ENCODE measurements around the gene E4F1.

The E4F1 gene, protein sequence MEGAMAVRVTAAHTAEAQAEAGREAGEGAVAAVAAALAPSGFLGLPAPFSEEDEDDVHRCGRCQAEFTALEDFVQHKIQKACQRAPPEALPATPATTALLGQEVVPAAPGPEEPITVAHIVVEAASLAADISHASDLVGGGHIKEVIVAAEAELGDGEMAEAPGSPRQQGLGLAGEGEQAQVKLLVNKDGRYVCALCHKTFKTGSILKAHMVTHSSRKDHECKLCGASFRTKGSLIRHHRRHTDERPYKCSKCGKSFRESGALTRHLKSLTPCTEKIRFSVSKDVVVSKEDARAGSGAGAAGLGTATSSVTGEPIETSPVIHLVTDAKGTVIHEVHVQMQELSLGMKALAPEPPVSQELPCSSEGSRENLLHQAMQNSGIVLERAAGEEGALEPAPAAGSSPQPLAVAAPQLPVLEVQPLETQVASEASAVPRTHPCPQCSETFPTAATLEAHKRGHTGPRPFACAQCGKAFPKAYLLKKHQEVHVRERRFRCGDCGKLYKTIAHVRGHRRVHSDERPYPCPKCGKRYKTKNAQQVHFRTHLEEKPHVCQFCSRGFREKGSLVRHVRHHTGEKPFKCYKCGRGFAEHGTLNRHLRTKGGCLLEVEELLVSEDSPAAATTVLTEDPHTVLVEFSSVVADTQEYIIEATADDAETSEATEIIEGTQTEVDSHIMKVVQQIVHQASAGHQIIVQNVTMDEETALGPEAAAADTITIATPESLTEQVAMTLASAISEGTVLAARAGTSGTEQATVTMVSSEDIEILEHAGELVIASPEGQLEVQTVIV

DNA sequence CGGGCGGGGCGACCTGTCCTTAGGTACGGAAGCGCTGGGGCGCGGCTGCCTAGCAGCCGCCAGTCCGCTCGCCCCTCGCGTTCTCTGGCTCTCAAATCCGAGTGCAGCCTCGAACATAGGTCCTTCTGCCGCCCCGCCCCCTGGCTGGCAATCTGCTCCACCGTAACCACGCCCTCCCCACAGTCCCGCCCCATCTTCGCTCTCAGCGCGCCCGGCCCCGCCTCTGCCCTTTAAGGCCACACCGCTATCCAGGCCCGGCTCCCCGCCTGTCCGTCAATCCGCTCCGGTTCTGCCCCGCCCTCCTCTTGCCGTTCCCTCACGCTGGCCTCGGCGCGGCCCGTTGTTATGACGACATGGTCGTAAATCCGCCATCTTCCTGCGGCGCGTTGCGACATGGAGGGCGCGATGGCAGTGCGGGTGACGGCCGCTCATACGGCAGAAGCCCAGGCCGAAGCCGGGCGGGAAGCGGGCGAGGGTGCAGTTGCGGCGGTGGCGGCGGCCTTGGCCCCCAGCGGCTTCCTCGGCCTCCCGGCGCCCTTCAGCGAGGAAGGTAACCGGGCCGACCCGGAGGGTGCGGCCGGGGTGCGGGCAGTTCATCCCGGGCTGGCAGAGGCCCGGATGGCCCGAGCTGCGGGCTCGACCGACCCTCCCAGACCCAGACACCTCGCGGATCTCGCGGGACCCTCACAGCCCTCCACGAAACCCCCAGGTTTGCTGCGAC lies at the start of gene E4F1:
E4F1 (plus strand) TSS at position 371 of the 721 bp plus-strand sequence; CDS start at position 394, 23 bp downstream.
- peak; percentile 97 for DNase-seq (ENCODE audit: low spot score)

- DNase-seq (ENCODE audit: low spot score): no peak
These were observed 49.5 kb upstream of the E4F1 start for GRCh38 chr16:2173916-2174315.

DNA sequence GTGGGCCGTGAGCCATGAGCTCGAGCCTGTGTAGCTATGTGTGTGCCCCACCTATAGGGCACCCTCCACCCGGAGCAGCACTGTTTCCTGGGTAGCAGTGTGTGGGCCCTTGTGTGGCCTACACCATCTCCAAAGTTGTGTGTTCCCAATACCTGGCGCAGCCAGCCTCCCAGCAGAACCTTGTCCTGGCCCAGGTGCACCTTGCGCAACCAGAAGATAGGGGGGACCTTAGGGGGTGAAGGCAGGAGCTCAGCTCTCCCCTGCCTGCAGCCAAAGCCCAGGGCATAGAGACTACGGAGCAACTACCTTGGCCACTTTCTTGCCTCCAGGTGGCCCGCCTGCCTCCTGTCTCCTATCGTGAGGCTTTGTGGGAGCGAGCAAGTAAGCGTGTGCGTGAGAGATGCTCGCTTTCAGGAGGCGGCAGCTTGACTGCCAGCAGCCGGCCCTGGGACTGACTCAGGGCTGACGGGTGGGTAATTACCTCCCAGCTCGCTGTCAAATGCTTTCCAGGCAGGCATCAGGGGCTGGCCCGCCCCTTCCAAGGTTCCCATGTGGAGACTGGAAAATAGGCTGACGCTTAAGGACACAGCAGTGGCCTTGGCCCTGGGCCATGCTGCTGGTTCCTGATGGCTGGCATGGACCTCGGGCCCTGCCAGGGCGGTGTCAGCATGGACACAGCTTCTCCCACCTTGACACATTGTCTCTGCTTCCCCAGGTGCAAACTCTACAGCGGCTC lies 48.8 kb upstream of the E4F1 start:
- no peak for DNase-seq (ENCODE audit: low spot score)

GRCh38 chr16:2175454-2175853 lies 47.9 kb upstream of the E4F1 start:
- DNase-seq (ENCODE audit: low spot score): no peak

- no peak for DNase-seq (ENCODE audit: low spot score)
These were observed 47.3 kb upstream of the E4F1 start for GRCh38 chr16:2176047-2176446.

DNA sequence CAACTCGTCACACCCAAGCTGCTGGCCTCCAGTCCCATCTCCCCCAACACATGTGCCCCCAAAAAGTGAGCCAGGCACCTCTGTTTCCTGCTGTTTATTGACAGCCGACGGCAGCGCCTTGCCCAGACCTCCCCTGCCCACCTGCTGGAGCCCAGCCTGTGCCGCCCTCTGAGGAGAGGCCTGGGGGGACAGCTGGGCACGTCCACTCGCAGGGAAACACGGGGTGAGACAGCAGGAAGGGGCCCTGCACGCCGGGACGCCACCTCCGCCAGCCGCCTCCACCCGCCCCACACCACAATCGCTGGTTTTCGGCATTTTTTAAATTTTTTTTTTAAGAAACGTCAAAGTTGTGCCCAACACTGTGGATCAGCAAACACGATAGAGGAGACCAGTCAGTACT lies 46.3 kb upstream of the E4F1 start:
- DNase-seq (ENCODE audit: low spot score): no peak

DNA sequence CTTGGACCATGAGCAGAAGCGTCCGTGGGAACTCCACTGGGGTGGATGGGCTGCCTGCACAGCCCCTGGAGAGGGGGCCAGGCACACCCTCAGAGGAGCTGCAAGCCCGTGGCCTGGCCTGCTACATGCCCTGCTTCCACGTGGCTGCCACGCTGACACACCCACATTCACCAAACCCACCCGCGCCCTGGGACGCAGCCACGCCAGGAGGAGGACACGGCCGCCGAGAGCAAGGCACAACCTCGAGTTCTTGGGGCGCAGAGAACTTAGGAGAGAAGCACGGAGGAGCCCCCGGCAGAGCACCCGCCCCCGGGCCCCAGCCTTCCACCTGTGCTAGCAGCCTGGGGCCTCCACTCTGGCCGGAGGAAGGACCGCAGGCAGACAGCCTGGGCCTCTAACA lies 45.8 kb upstream of the E4F1 start:
- no peak for DNase-seq (ENCODE audit: low spot score)

GRCh38 chr16:2178321-2179106 lies 44.9 kb upstream of the E4F1 start:
- DNase-seq (ENCODE audit: low spot score): no peak

DNA sequence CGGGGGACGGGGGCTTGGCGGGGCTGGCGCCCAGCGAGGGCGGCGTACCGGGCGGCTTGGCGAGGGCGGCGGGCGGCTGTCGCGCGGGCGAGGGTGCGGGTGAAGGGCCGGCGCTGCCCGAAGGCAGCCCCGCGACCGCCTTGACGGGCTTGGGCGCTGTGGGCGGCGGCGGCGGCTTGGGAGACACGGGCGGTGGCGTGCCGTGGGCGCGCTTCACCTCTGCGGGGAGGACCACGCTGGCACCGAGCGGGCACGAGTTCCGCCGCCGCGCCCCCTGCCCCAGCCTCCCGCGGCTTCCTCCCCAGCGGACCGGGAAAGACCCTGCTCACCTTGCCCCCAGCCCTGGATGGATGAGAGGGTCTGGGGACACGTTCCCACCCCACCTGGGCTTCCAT lies 44.3 kb upstream of the E4F1 start:
- DNase-seq (ENCODE audit: low spot score): no peak

- no peak for DNase-seq (ENCODE audit: low spot score)
These were observed 43.8 kb upstream of the E4F1 start for GRCh38 chr16:2179576-2179975.

GRCh38 chr16:2180461-2180860 lies 42.9 kb upstream of the E4F1 start:
- DNase-seq (ENCODE audit: low spot score): no peak

- no peak for DNase-seq (ENCODE audit: low spot score)
These were observed 42.1 kb upstream of the E4F1 start for GRCh38 chr16:2180962-2181923.

DNA sequence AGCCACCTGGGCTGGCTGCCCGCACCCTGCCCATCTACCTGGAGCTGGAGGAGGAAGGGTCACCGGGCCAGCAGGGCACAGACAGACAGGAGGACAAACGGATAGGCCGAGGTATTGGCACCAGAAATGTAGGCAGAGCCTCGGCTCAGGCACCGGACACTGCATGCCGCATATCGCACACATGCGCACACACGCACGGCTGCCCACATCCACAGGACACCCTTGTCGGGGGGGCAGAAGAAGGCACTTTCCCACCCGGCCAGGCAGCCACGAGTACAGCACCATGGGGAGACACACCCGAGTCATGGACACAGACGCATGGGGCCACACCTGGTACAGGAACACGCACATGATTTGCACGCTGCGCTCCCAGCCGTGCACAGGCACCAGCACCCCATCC lies 41.4 kb upstream of the E4F1 start:
- no peak for DNase-seq (ENCODE audit: low spot score)

DNA sequence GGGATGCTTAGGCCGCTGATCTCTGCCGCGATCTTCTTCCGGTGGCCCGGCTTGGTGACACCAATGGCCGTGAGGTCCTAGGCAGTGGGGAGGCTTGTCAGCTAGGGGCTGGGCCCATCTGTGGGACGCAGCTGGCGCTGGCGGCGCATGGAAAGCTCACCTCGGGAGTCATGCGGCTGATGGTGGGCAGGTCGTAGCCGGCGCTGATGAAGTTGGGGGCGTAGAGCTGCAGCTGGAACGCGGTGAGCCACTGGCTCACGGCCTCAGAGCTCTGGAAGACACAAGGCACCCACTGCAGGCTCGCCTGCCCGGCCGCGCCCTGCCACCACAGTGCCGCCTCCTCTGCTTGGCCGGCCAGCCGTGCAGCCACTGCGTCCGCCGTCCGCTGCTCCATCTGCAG lies 39.7 kb upstream of the E4F1 start:
- no peak for DNase-seq (ENCODE audit: low spot score)

- no peak for DNase-seq (ENCODE audit: low spot score)
These were observed 39.0 kb upstream of the E4F1 start for GRCh38 chr16:2184346-2184745.

GRCh38 chr16:2184962-2185361 lies 38.4 kb upstream of the E4F1 start:
- no peak for DNase-seq (ENCODE audit: low spot score)

DNA sequence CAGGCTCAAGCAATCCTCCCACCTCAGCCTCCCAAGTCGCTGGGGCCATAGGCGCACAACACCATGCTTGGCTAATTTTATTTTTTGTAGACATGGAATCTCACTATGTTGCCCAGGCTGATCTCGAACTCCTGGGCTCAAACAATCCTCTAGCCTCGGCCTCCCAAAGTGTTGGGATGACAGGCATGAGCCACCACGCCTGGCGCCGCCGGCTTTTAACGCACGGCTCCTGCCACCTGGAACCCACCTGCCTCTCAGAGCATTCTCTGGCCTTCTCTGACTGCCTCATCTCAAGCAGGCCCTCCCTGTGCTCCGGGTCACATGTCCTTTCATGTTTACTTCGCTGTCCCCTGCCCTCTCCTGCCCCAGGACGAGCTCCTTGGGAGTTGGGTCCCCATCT lies 37.3 kb upstream of the E4F1 start:
- DNase-seq (ENCODE audit: low spot score): no peak

GRCh38 chr16:2186505-2186904 lies 36.9 kb upstream of the E4F1 start:
- DNase-seq (ENCODE audit: low spot score): no peak

DNA sequence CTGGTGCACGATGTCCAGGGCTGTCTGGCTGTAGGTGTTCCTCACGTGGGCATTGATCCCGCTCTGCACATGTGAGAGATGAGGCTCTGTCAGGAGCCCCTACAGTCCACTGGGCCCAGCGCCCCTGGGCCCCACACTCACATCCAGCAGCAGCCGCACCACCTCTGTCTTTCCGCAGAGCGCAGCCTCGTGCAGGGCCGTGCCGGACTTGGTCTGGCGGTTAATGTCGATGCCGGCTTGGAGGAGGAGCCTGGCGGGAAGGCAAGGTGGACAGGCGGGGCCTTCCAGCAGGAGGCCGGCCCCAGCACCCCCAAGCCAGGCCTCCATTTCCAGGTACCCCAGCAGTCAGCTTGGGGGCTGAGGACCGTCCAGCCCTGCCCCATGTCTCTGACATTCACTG lies 36.2 kb upstream of the E4F1 start:
- no peak for DNase-seq (ENCODE audit: low spot score)

DNA sequence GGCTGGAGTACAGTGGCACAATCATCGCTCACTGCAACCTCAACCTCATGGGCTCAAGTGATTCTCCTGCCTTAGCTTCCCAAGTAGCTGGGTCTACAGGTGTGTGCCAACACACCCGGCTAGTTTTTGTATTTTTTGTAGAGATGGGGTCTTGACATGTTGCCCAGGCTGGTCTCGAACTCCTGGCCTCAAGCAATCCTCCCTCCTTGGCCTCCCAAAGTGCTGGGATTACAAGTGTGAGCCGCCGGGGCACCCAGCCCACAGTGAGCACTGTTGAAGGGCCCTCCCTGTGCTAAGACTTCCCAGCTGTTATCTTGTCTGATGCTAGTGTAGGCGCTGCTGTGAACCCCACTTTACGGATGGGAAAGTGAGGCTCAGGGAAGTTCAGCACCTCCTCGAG lies 35.0 kb upstream of the E4F1 start:
- DNase-seq (ENCODE audit: low spot score): no peak

All from pons (tissue), 1 donor.